ENCODE results near the gene GLB1L3. TPM values are rescaled to one million over a fixed set of nuclear protein-coding genes. Genes with fewer than 3 reads are reported as not detected.

Gene GLB1L3
- total RNA-seq, 4 donors from 2014 or later: 5.1 to 6.1 (median 5.9) TPM

GRCh38 chr11:134267461-134267860 lies 8.7 kb upstream of the GLB1L3 start:
- H3K4me1 ChIP-seq: peaks cover 21% of the 10 kb centered on the region
- peak in 1 of 2 donors; percentile 9 for DNase-seq (ENCODE audit: low spot score in 2 of 2)
- H3K27me3 ChIP-seq: peaks cover 26% of the 10 kb centered on the region
- peak overlapping the region; percentile 57 for H3K27ac ChIP-seq
- TF ChIP-seq EP300 (IDR thresholded peaks at IDR 0.05): no peak
- TF ChIP-seq, protein P1, sequence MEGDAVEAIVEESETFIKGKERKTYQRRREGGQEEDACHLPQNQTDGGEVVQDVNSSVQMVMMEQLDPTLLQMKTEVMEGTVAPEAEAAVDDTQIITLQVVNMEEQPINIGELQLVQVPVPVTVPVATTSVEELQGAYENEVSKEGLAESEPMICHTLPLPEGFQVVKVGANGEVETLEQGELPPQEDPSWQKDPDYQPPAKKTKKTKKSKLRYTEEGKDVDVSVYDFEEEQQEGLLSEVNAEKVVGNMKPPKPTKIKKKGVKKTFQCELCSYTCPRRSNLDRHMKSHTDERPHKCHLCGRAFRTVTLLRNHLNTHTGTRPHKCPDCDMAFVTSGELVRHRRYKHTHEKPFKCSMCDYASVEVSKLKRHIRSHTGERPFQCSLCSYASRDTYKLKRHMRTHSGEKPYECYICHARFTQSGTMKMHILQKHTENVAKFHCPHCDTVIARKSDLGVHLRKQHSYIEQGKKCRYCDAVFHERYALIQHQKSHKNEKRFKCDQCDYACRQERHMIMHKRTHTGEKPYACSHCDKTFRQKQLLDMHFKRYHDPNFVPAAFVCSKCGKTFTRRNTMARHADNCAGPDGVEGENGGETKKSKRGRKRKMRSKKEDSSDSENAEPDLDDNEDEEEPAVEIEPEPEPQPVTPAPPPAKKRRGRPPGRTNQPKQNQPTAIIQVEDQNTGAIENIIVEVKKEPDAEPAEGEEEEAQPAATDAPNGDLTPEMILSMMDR (IDR thresholded peaks at IDR 0.05): no peak
- TF ChIP-seq POLR2AphosphoS5 (IDR thresholded peaks at IDR 0.05): no peak
- no peak for TF ChIP-seq POLR2A (IDR thresholded peaks at IDR 0.05)
- H3K4me3 ChIP-seq: no peak overlapping the region
- no peaks in the 10 kb centered on the region for H3K9me3 ChIP-seq
- WGBS: 81% methylated on average over 5 of the region's 5 CpGs
- H3K36me3 ChIP-seq: peaks cover 17% of the 10 kb centered on the region

- 88% methylated on average over 11 of the region's 11 CpGs for WGBS
- H3K36me3 ChIP-seq: peaks cover 12% of the 10 kb centered on the region
- peaks cover 21% of the 10 kb centered on the region for H3K4me1 ChIP-seq
- H3K9me3 ChIP-seq: no peaks in the 10 kb centered on the region
- peak overlapping the region; percentile 57 for H3K27ac ChIP-seq
- DNase-seq (ENCODE audit: low spot score in 2 of 2): peak in 1 of 2 donors; percentile 15
- peaks cover 31% of the 10 kb centered on the region for H3K27me3 ChIP-seq
- TF ChIP-seq POLR2AphosphoS5 (IDR thresholded peaks at IDR 0.05) (no peak), EP300 (IDR thresholded peaks at IDR 0.05) (no peak), POLR2A (IDR thresholded peaks at IDR 0.05) (no peak)
- TF ChIP-seq, protein P1 (IDR thresholded peaks at IDR 0.05): no peak
- H3K4me3 ChIP-seq: no peak overlapping the region
Observed at GRCh38 chr11:134267966-134268365, 8.2 kb upstream of the GLB1L3 start.

DNA sequence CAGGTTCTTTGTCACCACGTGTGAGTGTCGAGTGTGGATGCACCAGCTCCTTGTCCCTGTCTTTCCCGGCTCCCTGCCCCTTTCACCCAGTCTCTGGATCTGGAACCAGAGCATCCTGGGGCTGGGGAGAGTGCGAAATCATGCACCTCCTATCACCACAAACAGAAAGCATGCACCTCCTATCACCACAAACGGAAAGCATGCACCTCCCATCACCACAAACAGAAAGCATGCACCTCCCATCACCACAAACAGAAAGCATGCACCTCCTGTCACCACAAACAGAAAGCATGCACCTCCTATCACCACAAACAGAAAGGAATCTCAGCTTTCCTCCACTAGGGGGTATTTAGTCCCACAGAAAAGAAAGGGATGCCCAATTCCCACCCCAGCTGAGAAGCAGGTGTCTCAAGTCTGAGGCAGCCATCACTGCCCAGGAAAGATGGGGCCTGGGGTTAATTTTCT lies 5.9 kb upstream of the GLB1L3 start:
- TF ChIP-seq POLR2AphosphoS5 (IDR thresholded peaks at IDR 0.05) (no peak), POLR2A (IDR thresholded peaks at IDR 0.05) (no peak), EP300 (IDR thresholded peaks at IDR 0.05) (no peak)
- TF ChIP-seq, protein P1 (IDR thresholded peaks at IDR 0.05): no peak
- H3K27me3 ChIP-seq: peaks cover 54% of the 10 kb centered on the region
- H3K4me3 ChIP-seq: no peak overlapping the region
- H3K27ac ChIP-seq: no peak overlapping the region
- H3K36me3 ChIP-seq: no peaks in the 10 kb centered on the region
- no peak for DNase-seq (ENCODE audit: low spot score in 2 of 2)
- no peaks in the 10 kb centered on the region for H3K9me3 ChIP-seq
- WGBS: 47% methylated on average over 5 of the region's 5 CpGs
- peaks cover 23% of the 10 kb centered on the region for H3K4me1 ChIP-seq

DNA sequence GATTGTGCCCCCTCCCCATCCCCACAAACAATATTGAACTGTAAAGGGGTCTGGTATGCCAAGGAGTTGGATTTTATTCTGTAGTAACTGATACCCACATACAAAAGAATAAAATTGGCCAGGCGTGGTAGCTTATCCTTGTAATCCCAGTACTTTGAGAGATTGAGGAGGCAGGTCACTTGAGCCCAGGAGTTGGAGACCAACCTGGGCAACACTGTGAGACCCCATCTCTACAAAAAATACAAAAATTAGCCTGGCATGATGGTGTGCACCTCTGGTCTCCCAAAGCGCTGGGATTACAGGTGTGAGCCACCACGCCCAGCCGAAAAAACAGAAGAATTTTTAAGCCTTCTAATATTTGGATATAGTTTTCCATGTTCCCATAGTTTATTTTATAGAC lies 4.2 kb upstream of the GLB1L3 start:
- 92% methylated on average over 4 of the region's 4 CpGs for WGBS
- no peak overlapping the region for H3K27ac ChIP-seq
- peaks cover 71% of the 10 kb centered on the region for H3K27me3 ChIP-seq
- no peak overlapping the region for H3K4me3 ChIP-seq
- no peak for DNase-seq (ENCODE audit: low spot score in 2 of 2)
- TF ChIP-seq POLR2AphosphoS5 (IDR thresholded peaks at IDR 0.05) (no peak), POLR2A (IDR thresholded peaks at IDR 0.05) (no peak), EP300 (IDR thresholded peaks at IDR 0.05) (no peak)
- TF ChIP-seq, protein P1 (IDR thresholded peaks at IDR 0.05): no peak
- peaks cover 28% of the 10 kb centered on the region for H3K4me1 ChIP-seq
- no peaks in the 10 kb centered on the region for H3K36me3 ChIP-seq
- H3K9me3 ChIP-seq: no peaks in the 10 kb centered on the region

DNA sequence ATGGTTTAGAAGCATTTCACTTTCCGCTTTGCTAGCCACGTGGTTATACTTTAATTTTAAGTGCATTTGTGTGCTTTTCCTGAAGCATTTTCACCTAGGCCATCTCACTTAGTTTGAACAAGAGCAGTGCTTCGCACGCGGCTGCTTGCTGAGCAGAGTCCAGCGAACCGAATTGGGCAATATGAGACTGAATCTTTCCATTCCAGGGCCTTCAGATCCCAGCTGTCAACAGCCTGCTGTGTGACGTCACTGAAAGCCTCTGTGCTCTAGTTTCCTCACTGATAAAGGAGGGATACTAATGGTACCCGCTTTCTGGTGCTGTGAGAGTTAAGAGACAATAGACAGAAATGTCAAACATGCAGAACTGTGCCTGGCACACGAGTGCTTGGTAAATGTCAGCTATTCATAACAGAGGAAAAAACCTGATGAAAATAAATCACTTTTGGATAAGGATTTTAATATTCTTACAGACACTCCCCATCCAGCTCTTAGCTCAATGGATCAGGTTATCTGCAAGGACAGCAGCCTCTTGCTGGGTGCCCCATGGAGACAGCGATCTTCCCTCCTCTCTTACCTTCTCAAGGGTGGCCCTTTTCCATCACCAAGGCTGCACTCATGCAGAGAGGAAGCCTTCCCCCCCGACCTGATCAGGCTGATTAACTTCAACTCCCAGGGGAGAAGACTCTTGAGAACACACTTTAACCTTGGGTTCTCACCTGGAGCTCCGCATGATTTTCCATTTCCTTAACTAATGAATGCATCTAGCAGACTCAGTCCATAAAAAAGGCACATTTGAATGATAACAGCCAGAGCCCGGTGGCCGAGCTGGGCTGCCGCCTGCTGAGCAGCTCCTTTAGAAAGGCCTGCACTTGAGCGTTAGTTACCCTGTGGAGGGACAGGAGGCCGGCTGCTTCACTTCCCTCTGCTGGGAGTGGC lies 3.5 kb upstream of the GLB1L3 start:
- H3K27ac ChIP-seq: no peak overlapping the region
- peaks cover 24% of the 10 kb centered on the region for H3K4me1 ChIP-seq
- H3K27me3 ChIP-seq: peaks cover 78% of the 10 kb centered on the region
- WGBS: 60% methylated on average over 18 of the region's 18 CpGs
- H3K9me3 ChIP-seq: no peaks in the 10 kb centered on the region
- DNase-seq (ENCODE audit: low spot score in 2 of 2): peak in 1 of 2 donors; percentile 44
- no peak overlapping the region for H3K4me3 ChIP-seq
- H3K36me3 ChIP-seq: no peaks in the 10 kb centered on the region
- TF ChIP-seq EP300 (IDR thresholded peaks at IDR 0.05): no peak
- TF ChIP-seq POLR2A (IDR thresholded peaks at IDR 0.05): no peak
- TF ChIP-seq, protein P1 (IDR thresholded peaks at IDR 0.05): no peak
- TF ChIP-seq POLR2AphosphoS5 (IDR thresholded peaks at IDR 0.05): no peak
